Measurements from ENCODE around the gene LYPD6.

LYPD6 gene

DNA sequence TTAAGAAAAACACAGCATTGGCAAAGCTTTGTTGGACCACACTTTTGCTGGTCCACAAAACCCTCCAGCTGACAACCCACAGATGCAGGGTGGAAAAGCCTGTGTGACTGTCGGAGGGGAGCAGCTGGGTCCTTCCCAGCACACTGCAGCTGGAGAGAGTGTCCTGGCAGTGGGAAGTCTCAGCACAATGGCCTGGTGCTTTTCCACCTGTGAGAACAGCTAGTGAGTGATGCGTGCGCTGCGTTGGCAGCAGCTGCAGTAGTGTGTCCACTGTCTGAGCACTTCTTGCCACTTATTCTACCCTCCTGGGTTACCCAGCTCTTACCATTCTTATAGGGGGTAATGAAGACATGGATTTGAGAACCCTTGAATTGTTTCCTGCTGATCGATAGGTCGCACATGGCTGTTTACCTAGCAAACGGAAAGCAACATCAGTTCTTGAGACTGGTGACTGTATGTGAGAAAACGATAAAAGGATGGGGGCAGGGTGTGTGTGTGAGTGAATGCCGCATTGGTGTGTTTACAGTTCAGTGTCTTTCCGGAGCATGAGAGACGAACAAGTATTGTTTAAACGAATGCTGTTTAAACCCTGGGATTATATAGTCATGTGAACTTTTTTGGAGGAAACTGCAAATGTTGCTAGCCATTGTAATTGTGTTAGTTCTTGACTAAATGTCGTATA lies 69.7 kb downstream of the LYPD6 start:
- in situ Hi-C loops (cut with HindIII; ENCODE audit: low sequenced_read_pairs): no loop called here

- in situ Hi-C loops (cut with HindIII; ENCODE audit: low sequenced_read_pairs): no loop called here
Observed at GRCh38 chr2:149400997-149401396, 70.6 kb downstream of the LYPD6 start.

GRCh38 chr2:149409506-149409905 lies 79.1 kb downstream of the LYPD6 start:
- in situ Hi-C loops (cut with HindIII; ENCODE audit: low sequenced_read_pairs): no loop called here

DNA sequence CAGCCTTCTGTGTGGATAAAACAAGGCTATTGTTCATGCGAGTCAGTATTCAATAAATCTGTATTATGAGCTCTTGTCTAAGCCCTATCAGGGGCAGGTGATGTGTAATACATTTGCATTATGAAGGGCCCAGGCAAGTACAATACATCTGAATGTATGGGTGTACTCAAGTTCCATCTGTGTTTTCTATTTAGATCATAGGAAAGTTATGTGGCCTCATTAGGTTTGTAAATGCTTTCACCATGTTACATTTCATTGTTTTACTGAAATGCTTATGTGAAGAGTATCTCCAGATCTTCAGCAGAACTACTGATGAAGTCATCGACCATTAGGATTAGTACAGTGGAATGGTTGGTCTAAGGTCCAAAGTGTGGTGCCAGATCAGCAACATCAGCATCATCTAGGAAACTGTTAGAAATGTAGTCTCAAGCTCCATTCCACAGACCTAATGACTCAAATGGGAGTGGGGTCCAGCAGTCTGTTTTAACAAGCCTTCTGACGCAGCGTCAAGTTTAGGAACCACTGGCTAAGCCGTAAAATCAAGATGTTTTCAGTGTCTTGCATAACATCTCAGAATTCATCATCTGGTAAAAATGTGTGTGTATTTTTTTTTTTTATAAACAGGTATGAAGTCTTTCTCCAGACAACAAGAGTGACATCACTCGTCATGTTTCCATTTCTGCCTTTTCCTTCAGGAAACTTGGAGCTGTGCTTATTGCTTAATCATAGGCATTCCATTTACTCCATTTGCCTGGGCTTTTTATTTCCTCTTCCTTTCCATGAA lies 80.5 kb downstream of the LYPD6 start:
- in situ Hi-C loops (cut with HindIII; ENCODE audit: low sequenced_read_pairs): no loop called here

DNA sequence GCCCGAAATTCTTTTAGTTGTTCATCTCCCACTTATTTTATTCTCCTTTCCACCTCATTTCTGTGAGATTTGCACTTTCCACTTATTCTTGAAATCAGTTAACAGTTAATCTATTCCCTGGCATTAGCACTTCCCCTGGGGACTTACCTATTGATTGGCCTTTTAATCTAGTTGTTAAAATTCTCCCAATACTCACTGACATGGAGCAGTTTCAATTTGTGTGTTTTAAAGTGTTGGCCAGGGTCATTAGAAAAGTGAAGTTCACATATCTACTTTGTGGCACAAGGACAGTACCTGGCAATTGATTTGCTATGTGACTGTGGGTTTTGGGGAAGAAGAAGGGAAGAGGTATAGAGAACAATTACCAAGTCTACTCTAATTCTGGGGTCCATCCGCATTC lies 83.1 kb downstream of the LYPD6 start:
- in situ Hi-C loops (cut with HindIII; ENCODE audit: low sequenced_read_pairs): no loop called here

GRCh38 chr2:149415086-149415485 lies 84.7 kb downstream of the LYPD6 start:
- in situ Hi-C loops (cut with HindIII; ENCODE audit: low sequenced_read_pairs): no loop called here

DNA sequence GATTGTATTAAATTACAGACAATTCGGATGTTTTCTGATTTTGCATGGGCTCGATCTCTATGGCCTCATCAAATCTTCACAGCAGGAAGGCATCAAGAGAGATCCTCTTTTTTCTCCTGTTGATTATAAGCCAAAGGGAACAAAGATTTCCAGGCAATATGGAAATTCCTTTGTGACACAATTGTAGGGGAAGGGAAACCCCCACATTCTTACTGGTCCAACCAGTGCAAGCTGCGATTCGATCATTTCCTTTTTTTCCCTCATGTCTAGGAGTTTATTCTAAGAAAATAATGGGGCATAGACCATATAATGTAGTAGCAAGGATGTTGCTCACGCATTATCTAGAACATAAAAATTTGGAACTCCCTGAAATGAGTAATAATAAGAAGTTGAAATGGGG lies 87.7 kb downstream of the LYPD6 start:
- in situ Hi-C loops (cut with HindIII; ENCODE audit: low sequenced_read_pairs): no loop called here

DNA sequence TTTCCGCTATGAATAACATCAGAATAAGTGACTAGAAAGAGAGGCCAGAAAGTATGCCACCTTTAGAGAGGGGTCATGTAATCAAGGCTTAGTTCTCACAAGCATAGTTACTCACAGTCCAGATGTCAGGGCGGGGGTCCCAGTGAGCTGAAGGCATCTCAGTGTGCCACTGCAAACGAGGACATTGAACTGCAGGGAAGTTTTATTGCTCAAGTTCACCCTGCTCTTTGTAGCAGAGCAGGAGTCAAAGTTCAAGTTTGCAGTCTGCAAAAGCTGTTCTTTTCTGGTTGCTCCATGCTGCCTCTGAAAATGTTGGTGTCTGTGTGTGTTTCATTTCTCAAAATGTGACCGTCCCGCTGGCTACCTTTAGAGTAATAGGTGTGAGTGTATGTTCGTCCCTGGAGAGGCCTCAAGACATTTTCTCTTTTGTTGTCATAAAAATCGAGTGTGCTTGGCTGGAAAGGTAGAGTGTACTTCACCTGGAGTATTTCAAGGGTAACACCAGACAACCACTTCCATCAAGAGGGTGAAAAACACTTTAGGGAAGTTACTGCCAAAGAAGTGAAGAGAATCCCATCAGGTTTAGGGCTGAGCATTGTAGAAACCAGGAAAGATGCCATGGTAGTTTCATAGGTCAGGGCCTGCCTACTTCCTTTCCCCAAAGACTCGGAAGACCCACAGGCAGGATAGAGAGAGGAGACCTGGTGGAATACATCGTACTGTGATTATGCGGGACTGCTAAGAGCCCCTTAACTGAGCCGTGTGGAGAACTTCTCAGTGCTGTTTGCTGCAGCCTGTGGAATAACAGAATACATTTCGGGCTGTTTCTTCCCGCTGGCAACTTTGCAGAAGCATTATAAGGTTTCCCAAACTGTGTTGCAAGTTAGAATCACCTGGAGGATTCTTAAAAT lies 89.9 kb downstream of the LYPD6 start:
- in situ Hi-C loops (cut with HindIII; ENCODE audit: low sequenced_read_pairs): no loop called here

GRCh38 chr2:149421791-149422190 lies 91.4 kb downstream of the LYPD6 start:
- in situ Hi-C loops (cut with HindIII; ENCODE audit: low sequenced_read_pairs): no loop called here

- in situ Hi-C loops (cut with HindIII; ENCODE audit: low sequenced_read_pairs): no loop called here
Observed at GRCh38 chr2:149422337-149422990, 92.1 kb downstream of the LYPD6 start.

DNA sequence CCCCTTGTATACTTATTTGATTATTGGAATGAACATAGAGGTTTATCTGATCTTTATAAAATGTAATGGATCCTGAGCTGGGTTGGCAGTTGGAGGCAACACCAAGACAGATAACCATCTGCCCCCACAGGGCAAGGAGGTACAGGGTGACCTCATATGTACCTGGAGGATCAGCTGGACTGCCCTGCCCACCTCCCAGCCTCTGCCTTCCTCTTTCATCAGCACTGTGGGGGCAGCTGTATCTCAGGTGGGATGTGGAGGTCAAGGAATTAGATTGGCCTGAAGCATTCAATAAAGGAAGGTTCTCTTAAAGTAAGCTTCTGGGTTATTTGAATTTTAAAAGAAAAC lies 92.6 kb downstream of the LYPD6 start:
- in situ Hi-C loops (cut with HindIII; ENCODE audit: low sequenced_read_pairs): no loop called here

DNA sequence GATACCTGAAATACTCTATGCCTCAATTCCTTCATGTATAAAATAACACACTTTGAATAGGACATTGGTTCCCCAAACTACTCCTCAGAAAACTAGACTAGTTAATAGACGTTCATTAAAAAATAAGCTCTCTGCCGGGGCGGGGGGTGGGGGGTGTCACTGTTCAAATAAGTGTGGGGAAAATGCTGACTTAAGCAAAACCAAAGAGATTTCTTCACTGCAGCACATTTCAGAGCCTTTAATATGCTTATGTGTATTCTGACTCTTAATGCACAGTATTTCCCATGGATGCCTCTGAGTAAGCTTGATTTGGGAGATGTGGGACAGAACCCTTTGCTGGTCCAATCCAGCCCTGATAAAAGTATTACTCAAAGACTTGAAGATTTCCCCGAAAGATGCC lies 93.2 kb downstream of the LYPD6 start:
- in situ Hi-C loops (cut with HindIII; ENCODE audit: low sequenced_read_pairs): no loop called here

DNA sequence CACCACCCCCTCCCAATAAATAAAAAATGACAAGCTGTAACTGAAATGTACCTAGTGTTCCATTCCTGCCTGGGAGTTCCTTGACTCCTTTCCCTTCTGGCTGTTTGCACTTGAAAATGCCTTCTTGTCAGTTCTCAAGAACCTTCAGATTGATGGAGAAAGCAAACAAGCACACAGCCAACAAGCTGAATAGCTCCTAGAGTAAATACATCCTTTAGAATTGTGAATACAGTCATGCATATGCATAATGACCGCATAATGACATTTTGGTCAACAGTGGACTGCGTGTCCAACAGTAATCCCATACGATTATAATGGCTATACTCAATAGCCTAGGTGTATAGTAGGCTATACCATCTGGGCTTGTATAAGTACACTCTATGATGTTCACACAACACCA lies 97.0 kb downstream of the LYPD6 start:
- in situ Hi-C loops (cut with HindIII; ENCODE audit: low sequenced_read_pairs): no loop called here

DNA sequence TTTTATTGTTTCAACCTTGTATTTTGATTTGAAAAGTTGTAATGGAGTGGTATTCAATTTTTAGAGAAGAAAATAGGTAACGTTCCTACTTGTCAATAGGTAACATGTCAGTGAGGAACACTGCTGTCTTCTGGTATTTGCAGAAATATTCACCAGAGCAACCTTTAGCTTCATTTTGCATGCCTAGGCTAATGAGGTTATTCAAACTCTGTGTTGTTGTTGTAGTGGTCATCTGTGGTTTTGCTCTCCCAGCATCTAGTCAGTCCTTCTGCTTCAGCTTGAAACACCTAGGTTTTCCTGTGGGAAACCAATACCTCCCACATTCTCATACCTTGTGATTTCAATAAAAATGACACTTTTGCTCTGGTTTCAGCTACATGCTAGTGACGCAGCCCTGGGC lies 98.4 kb downstream of the LYPD6 start:
- in situ Hi-C loops (cut with HindIII; ENCODE audit: low sequenced_read_pairs): no loop called here

DNA sequence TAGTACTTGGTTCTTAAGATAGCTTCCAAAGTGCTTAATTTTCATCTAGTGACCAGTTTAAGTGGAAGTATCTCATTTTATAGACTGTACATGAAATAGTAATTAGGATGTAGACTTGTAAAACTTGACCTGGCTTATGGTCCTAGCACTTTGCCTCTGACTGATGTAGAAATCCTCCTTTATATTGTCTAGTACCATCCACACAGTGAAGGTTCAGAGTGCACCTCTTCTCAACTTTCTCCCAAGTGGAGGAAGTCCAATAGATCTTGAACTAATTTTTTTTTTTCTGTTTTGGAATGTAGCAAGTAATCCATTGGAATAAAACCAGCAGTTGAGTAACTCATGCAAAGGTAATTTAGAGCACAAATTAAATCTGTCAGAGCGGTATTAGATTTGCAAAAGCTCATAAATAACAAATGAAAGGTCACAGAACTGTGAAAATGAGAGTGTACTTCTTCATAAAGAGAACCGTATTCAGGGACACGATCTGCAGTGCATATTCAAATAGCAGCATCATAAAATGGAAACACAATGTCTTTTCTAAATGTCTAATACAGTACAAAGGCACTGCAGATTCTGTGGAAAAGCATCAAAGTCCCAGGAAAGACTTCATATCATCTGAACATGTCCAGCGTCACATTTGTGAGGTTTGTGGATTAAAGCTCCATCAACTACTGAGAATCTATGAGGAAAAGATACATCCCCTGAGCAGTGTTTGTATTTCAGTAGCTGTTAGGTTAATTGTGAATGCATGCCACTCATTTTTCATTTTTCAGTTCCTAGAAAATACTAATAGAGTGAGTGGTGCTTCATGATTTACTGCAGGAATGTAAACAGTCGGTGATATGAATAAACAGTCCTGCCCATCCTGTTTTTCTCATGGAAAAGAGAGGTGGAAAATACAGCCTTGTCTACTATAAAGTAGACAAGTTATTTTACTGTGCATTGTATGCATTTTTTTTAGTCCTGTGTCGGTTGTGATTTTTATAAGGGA lies 100.7 kb downstream of the LYPD6 start:
- in situ Hi-C loops (cut with HindIII; ENCODE audit: low sequenced_read_pairs): no loop called here

DNA sequence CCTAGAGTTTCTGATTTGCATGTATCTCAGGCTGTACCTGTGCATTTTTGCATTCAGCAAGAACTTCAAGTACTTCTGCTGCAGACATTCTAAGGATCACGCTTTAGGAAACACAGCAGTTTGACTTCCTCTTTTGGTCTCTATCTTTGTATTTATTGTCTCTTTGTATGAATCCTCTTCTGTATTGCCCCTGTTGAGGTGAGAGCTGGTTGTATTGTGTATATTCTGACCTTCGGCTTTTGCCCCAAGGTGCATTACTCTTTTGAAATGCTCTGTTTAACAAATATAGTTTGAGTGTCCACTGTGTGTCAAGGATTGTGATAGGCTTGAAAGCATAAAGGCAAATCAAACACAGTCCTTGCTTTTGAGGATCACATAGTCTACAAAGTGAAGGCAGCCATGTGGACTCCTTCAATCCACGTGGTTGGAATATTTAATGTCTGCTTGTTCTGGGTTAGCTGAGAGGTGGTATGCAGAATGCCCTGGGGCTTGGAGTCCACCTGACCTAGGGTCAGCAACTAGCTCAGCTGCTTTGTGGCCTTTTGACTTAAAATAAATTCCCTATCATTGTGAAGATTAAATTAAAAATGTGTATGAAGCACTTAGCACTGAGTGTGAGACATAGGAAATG lies 108.1 kb downstream of the LYPD6 start:
- in situ Hi-C loops (cut with HindIII; ENCODE audit: low sequenced_read_pairs): no loop called here

- in situ Hi-C loops (cut with HindIII; ENCODE audit: low sequenced_read_pairs): no loop called here
Observed at GRCh38 chr2:149441255-149441654, 110.9 kb downstream of the LYPD6 start.

DNA sequence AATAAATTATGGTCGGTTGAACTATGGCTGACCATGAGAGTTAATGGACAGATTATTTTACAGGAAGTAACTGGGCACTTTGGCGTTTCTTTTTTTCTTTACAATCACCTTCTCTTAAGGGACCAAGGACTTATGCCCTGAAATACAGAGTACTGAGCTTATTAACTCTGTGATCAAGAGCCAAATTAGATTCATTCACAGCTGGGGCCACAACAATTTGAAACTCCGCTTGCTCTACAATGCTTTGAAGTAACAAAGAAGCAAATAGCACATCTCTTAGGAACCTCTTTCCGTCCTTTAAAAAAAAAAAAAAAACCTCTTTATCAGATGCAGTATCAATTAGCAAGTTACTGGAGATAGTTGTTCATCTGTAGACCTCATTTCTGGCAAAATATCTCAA lies 112.0 kb downstream of the LYPD6 start:
- in situ Hi-C loops (cut with HindIII; ENCODE audit: low sequenced_read_pairs): no loop called here

DNA sequence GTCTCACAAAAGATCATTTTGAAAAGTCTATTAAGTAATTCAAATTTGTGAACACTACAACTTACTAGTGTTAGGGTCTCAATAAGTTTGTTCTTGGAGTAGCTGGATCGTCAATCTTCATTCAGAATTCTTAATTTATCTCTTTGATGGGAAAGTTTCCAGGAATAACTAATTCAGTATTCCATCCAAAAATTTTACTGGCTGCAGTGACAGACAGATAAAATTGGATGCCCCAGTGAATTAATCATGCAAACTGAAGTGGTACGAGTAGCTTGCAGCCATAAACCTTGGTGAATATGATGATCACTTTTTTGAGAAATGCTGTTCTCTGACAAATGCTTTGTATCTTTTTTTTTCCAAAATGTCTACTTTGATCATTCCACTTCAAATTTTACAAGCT lies 112.8 kb downstream of the LYPD6 start:
- in situ Hi-C loops (cut with HindIII; ENCODE audit: low sequenced_read_pairs): no loop called here

DNA sequence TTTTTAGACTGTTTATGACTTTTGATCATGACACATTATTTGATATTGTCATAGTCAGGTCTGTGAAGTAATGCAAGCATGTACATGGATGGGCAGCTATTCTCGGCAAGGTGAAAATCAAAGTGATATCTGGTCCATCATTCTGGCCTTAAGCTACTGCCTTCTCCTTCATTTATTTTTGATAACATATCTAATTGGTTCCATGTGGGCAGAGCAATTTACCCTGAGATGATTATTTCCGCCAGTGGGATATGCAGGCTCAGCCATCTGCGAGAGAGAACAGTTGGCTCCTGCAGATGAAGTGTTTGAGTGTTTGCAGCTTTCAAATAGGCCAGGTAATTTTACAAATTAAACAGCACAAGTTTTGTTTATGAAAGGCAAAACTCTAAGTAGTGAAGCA lies 116.4 kb downstream of the LYPD6 start:
- in situ Hi-C loops (cut with HindIII; ENCODE audit: low sequenced_read_pairs): no loop called here
